GM23248 (cell line): ENCODE data around the gene COL11A1. TPM values are rescaled to one million over a fixed set of nuclear protein-coding genes. Genes with fewer than 3 reads are reported as not detected.
A peak's percentile ranks its signal among the peaks of the same experiment; 100 is the strongest.

Source experiments
- DNase-seq: peaks from one replicate; pipeline ENCODE4 v3.0.0-alpha.2; 2015
- H2AFZ ChIP-seq: fragments of 200-600 bp; sonication (generic); 2 replicates; pipeline ENCODE4 v1.6.1; 2016; ENCODE audit warnings: antibody characterized with exemption
- H3F3A ChIP-seq: fragments of 200-600 bp; sonication (generic); 2 replicates; pipeline ENCODE4 v1.6.1; 2016; ENCODE audit warnings: mild to moderate bottlenecking, antibody characterized with exemption, mixed run types; ENCODE audit not compliant: insufficient read depth
- H3K27ac ChIP-seq: fragments of 200-600 bp; sonication (generic); 2 replicates; pipeline ENCODE4 v1.5.1; 2016; ENCODE audit warnings: mild to moderate bottlenecking
- H3K27me3 ChIP-seq: fragments of 200-600 bp; sonication (generic); replicated peaks from 2 replicates; pipeline ENCODE4 v1.6.1; 2016; ENCODE audit warnings: mild to moderate bottlenecking; ENCODE audit not compliant: insufficient read depth
- H3K36me3 ChIP-seq: fragments of 200-600 bp; sonication (generic); 2 replicates; pipeline ENCODE4 v1.6.1; 2016; ENCODE audit warnings: low read depth, mild to moderate bottlenecking
- H3K4me1 ChIP-seq: fragments of 200-600 bp; sonication (generic); 2 replicates; pipeline ENCODE4 v1.6.1; 2016; ENCODE audit warnings: mild to moderate bottlenecking; ENCODE audit not compliant: insufficient read depth
- H3K4me2 ChIP-seq: fragments of 200-600 bp; sonication (generic); one replicate; pipeline ENCODE4 v1.6.1; 2016; ENCODE audit warnings: mild to moderate bottlenecking; ENCODE audit not compliant: unreplicated experiment
- H3K4me3 ChIP-seq: fragments of 200-600 bp; sonication (generic); 2 replicates; pipeline ENCODE4 v1.5.1; 2016; ENCODE audit warnings: mild to moderate bottlenecking
- H3K79me2 ChIP-seq: fragments of 200-600 bp; sonication (generic); 2 replicates; pipeline ENCODE4 v1.6.1; 2016; ENCODE audit warnings: mild to moderate bottlenecking; ENCODE audit not compliant: insufficient read depth
- H3K9ac ChIP-seq: fragments of 200-600 bp; sonication (generic); 2 replicates; pipeline ENCODE4 v1.6.1; 2016; ENCODE audit warnings: mild to moderate bottlenecking
- H3K9me2 ChIP-seq: fragments of 200-600 bp; sonication (generic); 2 replicates; pipeline ENCODE4 v1.6.1; 2016; ENCODE audit warnings: mixed run types, mild to moderate bottlenecking, moderate library complexity; ENCODE audit not compliant: insufficient read depth
- H3K9me3 ChIP-seq: fragments of 200-600 bp; sonication (generic); one replicate; pipeline ENCODE4 v1.6.1; 2017; ENCODE audit warnings: low read depth
- H4K20me1 ChIP-seq: fragments of 200-600 bp; sonication (generic); 2 replicates; pipeline ENCODE4 v1.6.0; 2016; ENCODE audit not compliant: insufficient read depth
- EZH2 ChIP-seq: fragments of 200-600 bp; sonication (generic); IDR thresholded peaks from 2 replicates; pipeline ENCODE4 v1.6.1; 2018; ENCODE audit warnings: antibody characterized with exemption, mild to moderate bottlenecking; ENCODE audit not compliant: insufficient read depth, poor library complexity, severe bottlenecking
- EZH2phosphoT487 ChIP-seq: fragments of 200-600 bp; sonication (generic); IDR thresholded peaks from 2 replicates; pipeline ENCODE4 v1.6.1; 2018; ENCODE audit warnings: antibody characterized with exemption, moderate library complexity, mild to moderate bottlenecking, low read depth; ENCODE audit not compliant: insufficient read depth
- WGBS, 2 experiments: methylation state at CpG; one replicate each; pipeline ENCODE4 v1.1.6; 2015 to 2017; ENCODE audit warnings: low lambda C conversion rate in 2 of 2, low coverage in 1 of 2; ENCODE audit errors: missing lambda C conversion rate in 2 of 2; 5-methylcytosine and 5-hydroxymethylcytosine counted together
- in situ Hi-C: fragments of 300-500 bp; cut with MboI; formaldehyde crosslinking; loops from 2 replicates; pipeline ENCODE4 v1.15.0; 2020
- polyA plus RNA-seq: library from polyadenylated mRNA; unstranded; fragments of >200 nt; fragmentation: Nextera tagmentation; extraction: Ambion mirVana; gene quantifications from 2 replicates; pipeline ENCODE4 v1.2.1, GENCODE V29; 2016
- total RNA-seq: library from RNA; depleted of rRNA; stranded (reverse); fragments of >200 nt; shearing (Covaris generic); gene quantifications from 2 replicates; pipeline ENCODE4 v1.2.3, GENCODE V29; 2014

COL11A1 gene
- total and polyA plus RNA-seq, 2 experiments from 2014 or later: 7.1 to 10.2 TPM

GRCh38 chr1:102875756-102876155 is 232.6 kb downstream of the COL11A1 start:
- H3K4me3 ChIP-seq: no peak overlapping the region
- no peak overlapping the region for H3K4me2 ChIP-seq
- H3K9ac ChIP-seq: no peak overlapping the region
- no peak overlapping the region for H3K27ac ChIP-seq
- in situ Hi-C loops: no loop called here
- no peak overlapping the region for H2AFZ ChIP-seq
- TF ChIP-seq EZH2 (no peak), EZH2phosphoT487 (no peak)
- no peaks in the 10 kb centered on the region for H3K79me2 ChIP-seq
- no peaks in the 10 kb centered on the region for H4K20me1 ChIP-seq
- H3K9me2 ChIP-seq: no peaks in the 10 kb centered on the region
- DNase-seq: no peak
- 62 to 65% methylated on average over 1 of the region's 1 CpG for WGBS, 2 experiments
- no peaks in the 10 kb centered on the region for H3K27me3 ChIP-seq
- no peaks in the 10 kb centered on the region for H3K36me3 ChIP-seq
- peaks cover 16% of the 10 kb centered on the region for H3F3A ChIP-seq
- H3K9me3 ChIP-seq: no peaks in the 10 kb centered on the region
- peaks cover 16% of the 10 kb centered on the region for H3K4me1 ChIP-seq

- Histone ChIP-seq H2AFZ (no peak overlapping the region), H3K4me2 (no peak overlapping the region), H3K9me2 (no peaks in the 10 kb centered on the region), H3K9ac (no peak overlapping the region), H3K9me3 (no peaks in the 10 kb centered on the region), H3K4me3 (no peak overlapping the region), H3K4me1 (no peaks in the 10 kb centered on the region), H3K36me3 (no peaks in the 10 kb centered on the region), H3F3A (no peaks in the 10 kb centered on the region), H4K20me1 (no peaks in the 10 kb centered on the region), H3K79me2 (no peaks in the 10 kb centered on the region), H3K27me3 (no peaks in the 10 kb centered on the region), H3K27ac (no peak overlapping the region)
- no peak for DNase-seq
- 75 to 92% methylated on average over 1 of the region's 1 CpG for WGBS, 2 experiments
- no peak for TF ChIP-seq EZH2
- TF ChIP-seq EZH2phosphoT487: no peak
- in situ Hi-C loops: no loop called here
Measured at GRCh38 chr1:102872526-102872925, 235.8 kb downstream of the COL11A1 start.

DNA sequence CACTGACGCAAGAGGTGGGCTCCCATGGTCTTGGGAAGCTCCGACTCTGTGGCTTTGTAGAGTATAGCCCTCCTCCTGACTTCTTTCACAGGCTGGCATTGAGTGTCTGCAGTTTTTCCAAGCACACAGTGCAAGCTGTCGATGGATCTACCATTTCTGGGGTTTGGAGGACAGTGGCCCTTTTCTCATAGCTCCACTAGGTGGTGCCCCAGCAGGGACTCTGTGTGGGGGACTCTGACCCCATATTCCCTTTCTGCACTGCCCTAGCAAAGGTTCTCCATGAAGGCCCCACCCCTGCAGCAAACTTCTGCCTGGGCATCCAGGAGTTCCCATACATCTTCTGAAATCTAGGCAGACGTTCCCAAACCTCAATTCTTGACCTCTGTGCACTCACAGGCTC is 236.2 kb downstream of the COL11A1 start:
- Histone ChIP-seq H3K4me1 (no peaks in the 10 kb centered on the region), H2AFZ (no peak overlapping the region), H4K20me1 (no peaks in the 10 kb centered on the region), H3K36me3 (no peaks in the 10 kb centered on the region), H3F3A (no peaks in the 10 kb centered on the region), H3K4me2 (no peak overlapping the region), H3K27ac (no peak overlapping the region), H3K9me2 (no peaks in the 10 kb centered on the region), H3K9me3 (no peaks in the 10 kb centered on the region), H3K27me3 (no peaks in the 10 kb centered on the region), H3K9ac (no peak overlapping the region), H3K79me2 (no peaks in the 10 kb centered on the region), H3K4me3 (no peak overlapping the region)
- no peak for DNase-seq
- WGBS, 2 experiments: 64 to 70% methylated on average over 4 of the region's 4 CpGs
- in situ Hi-C loops: no loop called here
- TF ChIP-seq EZH2phosphoT487 (no peak), EZH2 (no peak)

DNA sequence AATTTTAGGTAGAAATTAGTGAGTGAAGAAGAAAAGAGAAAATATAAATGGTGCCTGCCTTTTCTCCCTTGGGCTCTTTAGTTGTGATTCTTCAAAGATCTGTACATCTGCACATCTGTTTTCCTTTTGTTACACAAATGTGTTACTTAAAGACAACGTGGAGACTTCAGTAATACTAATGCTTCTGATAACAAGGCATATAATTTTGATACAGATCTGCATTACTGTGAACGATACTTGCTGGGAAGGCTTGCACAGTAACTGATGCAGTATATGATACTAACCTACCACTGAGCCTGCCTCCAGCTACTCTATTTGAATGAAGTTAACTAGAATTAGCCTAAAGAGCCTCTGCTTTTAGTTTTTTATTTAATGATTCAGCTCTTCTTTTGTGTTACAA is 244.6 kb downstream of the COL11A1 start:
- H3K4me1 ChIP-seq: peaks cover 11% of the 10 kb centered on the region; the same call in 1 of the 2 replicates
- H2AFZ ChIP-seq: no peak overlapping the region; the same call in 1 of the 2 replicates
- no peak overlapping the region for H3K4me2 ChIP-seq
- H3K9me3 ChIP-seq: no peaks in the 10 kb centered on the region
- H4K20me1 ChIP-seq: no peaks in the 10 kb centered on the region
- no peak overlapping the region for H3K9ac ChIP-seq
- no peaks in the 10 kb centered on the region for H3K9me2 ChIP-seq
- WGBS, 2 experiments: 28 to 39% methylated on average over 2 of the region's 2 CpGs
- H3K27me3 ChIP-seq: no peaks in the 10 kb centered on the region
- in situ Hi-C loops: no loop called here
- H3K79me2 ChIP-seq: no peaks in the 10 kb centered on the region
- no peak for DNase-seq
- no peak for TF ChIP-seq EZH2phosphoT487
- TF ChIP-seq EZH2: no peak
- H3F3A ChIP-seq: no peaks in the 10 kb centered on the region
- no peak overlapping the region for H3K4me3 ChIP-seq
- no peak overlapping the region for H3K27ac ChIP-seq
- H3K36me3 ChIP-seq: no peaks in the 10 kb centered on the region

GRCh38 chr1:102861247-102861646 is 247.1 kb downstream of the COL11A1 start:
- H3K4me2 ChIP-seq: no peak overlapping the region
- no peaks in the 10 kb centered on the region for H3K79me2 ChIP-seq
- no peak overlapping the region for H3K27ac ChIP-seq
- H3F3A ChIP-seq: peaks cover 8% of the 10 kb centered on the region
- no peak overlapping the region for H3K9ac ChIP-seq
- peak; percentile 38 for DNase-seq
- TF ChIP-seq EZH2 (no peak), EZH2phosphoT487 (no peak)
- H3K36me3 ChIP-seq: no peaks in the 10 kb centered on the region
- H3K4me1 ChIP-seq: peaks cover 24% of the 10 kb centered on the region
- in situ Hi-C loops: no loop called here
- WGBS, 2 experiments: 29 to 33% methylated on average over 3 of the region's 3 CpGs
- no peaks in the 10 kb centered on the region for H3K9me3 ChIP-seq
- no peaks in the 10 kb centered on the region for H4K20me1 ChIP-seq
- no peaks in the 10 kb centered on the region for H3K9me2 ChIP-seq
- no peaks in the 10 kb centered on the region for H3K27me3 ChIP-seq
- no peak overlapping the region for H2AFZ ChIP-seq
- H3K4me3 ChIP-seq: no peak overlapping the region
